GM19467 (cell line): ENCODE measurements around the gene SLC24A3.

Experiments used
- ATAC-seq: cut with Tn5 transposase; IDR thresholded peaks from one replicate; pipeline ENCODE4 v1.9.1; 2021; ENCODE audit warnings: mild to moderate bottlenecking, moderate library complexity; ENCODE audit not compliant: unreplicated experiment

SLC24A3 gene

GRCh38 chr20:19236371-19237055, 24.1 kb downstream of the SLC24A3 start:
- no peak for ATAC-seq

- ATAC-seq: no peak
Observed at GRCh38 chr20:19241440-19241839, 29.0 kb downstream of the SLC24A3 start.

GRCh38 chr20:19244291-19244690, 31.8 kb downstream of the SLC24A3 start:
- no peak for ATAC-seq

GRCh38 chr20:19249106-19249879, 36.9 kb downstream of the SLC24A3 start:
- ATAC-seq: no peak

GRCh38 chr20:19250346-19250745, 37.9 kb downstream of the SLC24A3 start:
- ATAC-seq: no peak

GRCh38 chr20:19251506-19251905, 39.1 kb downstream of the SLC24A3 start:
- no peak for ATAC-seq

- no peak for ATAC-seq
Observed at GRCh38 chr20:19251958-19252357, 39.5 kb downstream of the SLC24A3 start.

- no peak for ATAC-seq
Observed at GRCh38 chr20:19252451-19253120, 40.1 kb downstream of the SLC24A3 start.

- ATAC-seq: no peak
Observed at GRCh38 chr20:19253316-19253715, 40.9 kb downstream of the SLC24A3 start.

GRCh38 chr20:19253916-19254820, 41.7 kb downstream of the SLC24A3 start:
- no peak for ATAC-seq

- no peak for ATAC-seq
Observed at GRCh38 chr20:19254956-19255355, 42.5 kb downstream of the SLC24A3 start.

- ATAC-seq: no peak
Observed at GRCh38 chr20:19256085-19256484, 43.6 kb downstream of the SLC24A3 start.

GRCh38 chr20:19256906-19257595, 44.6 kb downstream of the SLC24A3 start:
- no peak for ATAC-seq

- ATAC-seq: no peak
Observed at GRCh38 chr20:19257865-19258264, 45.4 kb downstream of the SLC24A3 start.

- ATAC-seq: no peak
Observed at GRCh38 chr20:19259141-19259591, 46.7 kb downstream of the SLC24A3 start.

GRCh38 chr20:19260412-19261090, 48.1 kb downstream of the SLC24A3 start:
- no peak for ATAC-seq

- no peak for ATAC-seq
Observed at GRCh38 chr20:19264191-19264590, 51.7 kb downstream of the SLC24A3 start.

GRCh38 chr20:19265646-19266374, 53.4 kb downstream of the SLC24A3 start:
- no peak for ATAC-seq

- no peak for ATAC-seq
Observed at GRCh38 chr20:19268426-19268825, 56.0 kb downstream of the SLC24A3 start.
